ENCODE data around the gene CPEB4.

The CPEB4 gene

DNA sequence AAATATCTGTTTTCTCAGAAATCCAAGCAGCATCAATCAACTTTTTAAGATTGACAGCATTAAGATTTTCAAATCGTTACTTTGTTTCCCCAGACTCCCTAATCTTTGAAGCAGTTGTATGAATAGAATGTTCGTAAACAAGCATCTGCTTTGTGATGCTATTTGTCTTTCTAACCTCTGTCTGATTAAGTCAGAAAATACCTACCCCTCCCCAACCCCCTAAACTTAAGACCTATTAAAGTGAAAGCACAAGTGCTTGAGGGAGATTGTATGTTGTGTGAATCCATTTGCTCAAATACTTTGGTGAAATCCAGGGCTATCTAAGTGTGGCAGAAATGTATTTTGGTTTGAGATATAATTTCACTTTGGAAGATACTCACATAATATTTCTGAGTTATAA lies 53.0 kb downstream of the CPEB4 start:
- in situ Hi-C loops (cut with MboI; ENCODE audit: low sequenced_read_pairs), result no loop called here

DNA sequence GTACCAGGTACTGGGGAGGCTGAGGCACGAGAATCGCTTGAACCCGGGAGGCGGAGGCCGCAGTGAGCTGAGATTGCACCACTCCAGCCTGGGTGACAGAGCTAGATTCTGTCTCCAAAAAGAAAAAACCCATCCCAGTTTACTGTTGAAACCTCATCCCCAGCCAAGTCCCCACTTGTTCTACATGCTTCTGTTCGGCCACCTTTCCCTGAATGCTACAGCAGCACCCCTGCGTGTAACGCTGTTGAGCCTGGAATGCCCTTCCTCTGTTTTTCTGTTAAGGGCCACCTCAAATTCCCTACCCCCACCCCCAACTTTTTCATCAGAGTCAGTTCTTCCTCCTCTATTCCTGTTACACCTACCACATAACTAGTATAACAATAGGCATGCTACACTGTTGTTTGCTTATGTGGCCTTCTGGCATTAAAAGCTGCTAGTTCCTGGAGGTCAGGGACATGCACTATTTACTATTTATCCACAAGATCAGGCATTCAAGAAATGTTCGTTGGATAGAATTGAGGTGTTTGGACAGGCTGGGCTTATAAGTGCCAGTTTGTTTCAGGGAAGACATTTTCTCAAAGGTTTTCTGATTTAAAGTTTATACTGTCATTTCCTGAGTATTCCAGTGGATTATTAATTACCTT lies 53.7 kb downstream of the CPEB4 start:
- in situ Hi-C loops (cut with MboI; ENCODE audit: low sequenced_read_pairs), result no loop called here

DNA sequence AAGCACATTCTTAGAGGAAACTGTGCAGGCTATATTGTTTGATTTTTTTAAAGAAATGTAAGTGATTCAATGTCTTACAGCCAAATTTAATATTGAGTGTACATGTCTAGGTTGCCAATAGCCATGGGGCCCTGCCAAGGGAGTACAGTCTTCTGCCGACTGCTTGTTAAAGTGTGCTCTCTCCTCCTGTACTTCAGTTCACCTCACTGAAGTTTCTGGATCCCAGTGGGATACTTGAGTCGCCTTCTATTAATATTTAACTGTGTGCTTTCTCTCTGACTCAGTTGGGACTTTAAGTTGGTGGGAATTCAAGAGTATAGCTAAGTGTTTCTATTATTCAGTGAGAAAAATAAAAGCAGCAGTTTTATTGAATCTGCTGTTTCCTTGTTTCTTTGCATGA lies 56.4 kb downstream of the CPEB4 start:
- in situ Hi-C loops (cut with MboI; ENCODE audit: low sequenced_read_pairs), result no loop called here

DNA sequence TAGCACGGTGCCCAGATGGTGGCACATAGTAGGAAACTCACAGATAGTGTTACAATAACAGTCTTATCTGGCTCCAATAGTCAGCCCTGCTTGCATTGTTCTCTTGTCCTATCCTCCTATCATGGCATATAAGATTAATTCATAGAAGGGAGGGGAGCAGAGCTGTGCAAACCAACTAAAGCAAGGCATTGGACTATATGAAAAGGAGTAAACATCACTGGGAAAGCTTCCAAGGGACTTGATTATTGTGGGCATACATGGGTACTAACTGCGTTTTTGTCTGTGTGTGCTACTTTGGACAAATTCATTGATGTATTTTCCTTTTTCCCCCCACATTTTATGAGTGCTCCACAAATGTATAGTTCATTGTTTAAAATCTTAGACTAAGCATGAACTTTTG lies 57.0 kb downstream of the CPEB4 start:
- in situ Hi-C loops (cut with MboI; ENCODE audit: low sequenced_read_pairs), result no loop called here

DNA sequence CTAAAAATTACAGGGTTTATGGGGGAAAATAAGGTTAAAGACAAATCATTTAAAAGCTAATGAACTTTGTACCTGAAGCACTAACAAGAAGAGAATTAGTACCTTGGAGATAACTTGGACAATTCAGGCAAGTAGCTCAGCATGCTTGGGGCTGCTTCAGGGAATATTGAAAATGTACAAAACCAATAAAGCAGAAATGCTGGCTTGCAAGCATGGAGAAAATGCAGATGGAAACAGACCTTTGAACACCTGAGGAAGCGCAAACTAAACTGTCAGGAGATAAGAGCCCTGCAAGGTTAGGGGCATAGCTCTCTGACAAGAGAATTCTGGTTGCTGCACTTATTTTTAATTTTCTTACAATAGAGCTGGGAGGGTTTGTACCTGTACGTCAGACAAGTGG lies 58.2 kb downstream of the CPEB4 start:
- in situ Hi-C loops (cut with MboI; ENCODE audit: low sequenced_read_pairs), result no loop called here

DNA sequence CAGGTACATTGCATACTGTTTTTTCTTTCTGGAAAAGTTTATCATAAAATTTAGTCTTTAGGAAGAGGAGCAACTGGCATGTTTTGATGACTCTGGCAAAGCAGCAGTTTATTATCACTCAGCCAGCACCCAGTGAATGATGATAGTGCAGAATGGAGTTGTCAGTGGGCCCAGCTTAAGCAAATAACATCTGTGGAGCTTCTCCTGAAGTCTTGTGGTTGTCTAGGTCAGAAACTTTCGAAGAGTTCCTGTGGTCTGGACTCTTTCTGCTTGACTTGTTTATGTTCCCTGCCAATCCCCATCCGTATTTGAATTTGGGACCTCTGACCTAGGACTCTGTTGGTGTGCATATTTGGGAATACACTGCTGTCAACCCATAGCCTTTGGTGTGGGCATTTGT lies 62.7 kb downstream of the CPEB4 start:
- in situ Hi-C loops (cut with MboI; ENCODE audit: low sequenced_read_pairs), result no loop called here

DNA sequence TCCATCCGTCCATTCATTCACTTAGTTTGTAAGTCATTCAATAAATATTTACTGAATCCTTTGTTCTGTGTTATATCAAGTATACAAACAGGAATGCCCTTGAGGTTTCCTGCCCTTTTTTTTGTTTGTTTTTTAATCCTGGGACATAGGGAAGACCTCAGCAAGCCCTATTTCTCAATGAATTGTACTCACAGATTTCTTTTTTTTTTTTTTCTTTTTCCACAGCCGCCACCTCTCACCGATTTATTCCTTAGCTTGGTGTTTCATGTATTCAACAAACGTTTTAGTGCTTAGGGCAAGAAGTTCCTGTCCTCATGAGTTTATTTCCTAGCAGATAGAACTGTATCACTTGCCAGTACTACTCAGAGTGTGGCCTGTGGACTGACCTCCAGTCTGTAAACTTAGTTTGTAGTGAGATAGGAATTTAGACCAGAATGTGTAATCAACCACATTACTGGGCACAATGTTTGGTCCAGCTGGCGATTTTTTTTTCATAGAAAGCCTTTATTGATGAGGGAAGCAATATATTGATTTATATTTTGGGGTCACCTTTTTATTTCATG lies 65.5 kb downstream of the CPEB4 start:
- in situ Hi-C loops (cut with MboI; ENCODE audit: low sequenced_read_pairs), result no loop called here

DNA sequence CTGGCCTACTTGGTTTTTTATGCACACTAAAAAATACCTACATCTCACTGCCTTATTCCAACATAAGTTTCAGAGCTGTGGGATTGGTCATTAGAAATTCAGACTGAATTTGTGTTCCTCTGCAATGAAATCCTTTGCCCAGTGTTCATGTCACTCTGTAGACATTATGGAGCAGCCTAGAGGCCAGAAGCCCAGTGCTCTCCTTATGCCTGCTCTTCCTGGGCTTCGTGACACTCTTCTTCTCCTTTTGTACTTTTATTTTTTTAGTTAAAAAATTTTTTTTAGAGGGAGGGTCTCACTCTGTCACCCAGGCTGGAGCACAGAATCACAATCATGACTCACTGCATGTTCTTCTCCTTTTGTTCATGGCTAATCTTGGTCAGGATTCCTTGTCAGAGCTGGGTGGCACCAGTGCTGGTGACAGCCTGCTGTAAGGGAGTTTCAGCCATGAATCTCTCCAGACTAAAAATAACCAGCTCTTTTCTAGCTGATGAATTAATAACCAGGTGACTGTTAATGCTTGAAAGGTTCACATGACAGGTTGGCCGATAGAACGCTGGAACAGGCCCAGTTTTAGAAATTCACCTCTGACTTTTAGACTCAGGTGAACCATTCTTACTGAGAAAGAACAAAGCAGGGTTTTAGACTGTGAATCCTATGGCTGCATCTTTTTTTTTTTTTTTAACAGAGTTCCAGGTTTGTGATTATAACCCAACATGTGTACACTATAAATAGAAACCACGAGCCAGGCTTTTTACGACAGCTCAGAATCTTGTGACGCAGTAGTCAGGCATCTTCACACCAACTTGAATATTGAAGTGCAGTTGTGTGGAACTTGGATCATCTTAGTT lies 66.7 kb downstream of the CPEB4 start:
- in situ Hi-C loops (cut with MboI; ENCODE audit: low sequenced_read_pairs), result no loop called here

DNA sequence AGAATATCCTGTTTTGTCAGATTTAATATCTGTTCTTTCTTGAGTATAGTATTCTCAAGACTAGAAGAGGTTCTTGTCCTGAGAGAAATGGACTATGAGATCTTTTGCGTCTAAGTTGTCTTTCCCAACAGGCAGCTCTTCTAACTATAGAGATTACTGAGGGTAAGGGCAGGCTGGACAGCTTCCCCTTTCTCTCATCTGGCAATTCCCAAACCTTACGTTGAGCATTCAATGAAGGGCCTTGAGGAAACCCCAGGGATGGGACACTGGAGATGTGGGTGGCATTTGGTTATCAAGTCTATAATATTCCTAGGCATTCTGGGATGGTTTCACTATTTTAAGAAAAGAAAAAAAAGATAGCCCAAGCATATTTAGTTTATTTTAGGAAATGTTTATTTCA lies 72.8 kb downstream of the CPEB4 start:
- in situ Hi-C loops (cut with MboI; ENCODE audit: low sequenced_read_pairs), result no loop called here

DNA sequence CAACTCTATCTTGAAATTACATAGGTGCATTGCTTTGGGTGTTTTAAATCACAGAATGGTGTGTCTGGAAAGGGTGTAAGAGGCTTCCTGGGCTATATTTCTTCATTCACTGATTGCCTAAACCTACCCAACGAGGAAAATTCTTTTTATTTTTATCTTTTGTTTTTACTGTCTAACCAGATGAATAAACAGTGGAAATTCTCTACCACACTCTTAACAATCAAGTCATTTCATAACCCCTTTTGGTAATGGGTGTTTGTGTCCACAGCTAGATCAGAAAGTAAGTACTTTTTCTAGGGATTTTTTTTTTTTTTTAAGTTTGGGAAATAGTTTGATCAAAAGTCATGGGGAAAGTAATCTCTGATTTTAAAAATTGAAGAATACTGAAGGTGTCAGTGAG lies 73.3 kb downstream of the CPEB4 start:
- in situ Hi-C loops (cut with MboI; ENCODE audit: low sequenced_read_pairs), result no loop called here

DNA sequence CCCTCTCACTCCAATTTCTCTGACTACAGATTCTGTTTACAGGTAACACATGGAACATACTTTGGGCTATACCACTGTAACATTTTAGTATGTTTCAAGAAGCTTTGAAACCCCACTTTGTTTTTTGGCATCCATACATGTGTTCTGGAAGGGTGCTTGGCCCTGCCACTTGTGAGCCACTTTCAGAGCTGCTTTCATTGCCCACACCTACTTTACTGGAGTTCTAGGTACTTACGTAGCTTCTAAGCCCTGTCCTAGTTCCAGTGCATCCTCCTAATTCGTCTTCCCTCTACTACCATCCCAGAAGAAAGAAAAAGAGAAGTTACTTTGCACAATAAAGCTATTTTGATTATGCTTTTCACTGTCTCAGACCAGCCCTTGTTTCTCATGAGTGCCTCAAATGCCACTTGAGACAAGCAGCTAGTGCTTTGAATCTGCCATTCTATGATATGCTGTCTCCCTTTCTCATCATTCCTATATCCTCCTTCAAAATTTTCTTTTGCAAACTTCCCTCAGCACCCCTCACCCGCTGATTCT lies 74.4 kb downstream of the CPEB4 start:
- in situ Hi-C loops (cut with MboI; ENCODE audit: low sequenced_read_pairs), result no loop called here

DNA sequence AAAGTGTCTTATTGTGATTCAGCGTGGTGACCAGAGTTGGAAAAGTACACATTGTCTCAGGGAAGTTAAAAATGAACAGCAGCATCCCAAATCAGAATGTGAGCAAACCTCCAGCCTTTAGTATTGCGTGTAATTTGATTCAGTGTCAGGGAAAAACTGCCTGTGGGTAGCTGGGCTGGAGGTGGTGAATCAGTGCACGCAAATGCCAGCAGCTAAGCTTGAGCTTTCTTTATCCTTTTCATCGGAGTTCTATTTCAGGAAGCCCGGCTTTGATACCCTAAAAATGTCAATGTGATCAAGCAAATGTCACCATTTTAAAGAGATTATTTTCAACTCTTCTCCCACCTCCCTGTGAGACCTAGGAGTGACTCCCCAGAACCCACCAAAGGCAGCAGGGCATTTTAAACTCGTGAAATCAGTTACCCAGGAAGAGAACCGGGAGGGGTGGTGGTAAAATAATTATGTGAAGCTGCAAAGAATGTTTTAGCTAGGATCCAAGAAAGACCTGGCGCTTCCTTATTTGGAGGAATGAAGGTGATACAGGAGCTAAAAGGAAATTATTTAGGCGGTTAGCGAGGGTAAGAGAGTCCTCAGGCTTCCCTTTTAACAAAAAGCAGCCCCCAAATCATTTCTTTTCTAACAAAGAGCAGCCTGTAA lies 75.2 kb downstream of the CPEB4 start:
- in situ Hi-C loops (cut with MboI; ENCODE audit: low sequenced_read_pairs), result no loop called here

DNA sequence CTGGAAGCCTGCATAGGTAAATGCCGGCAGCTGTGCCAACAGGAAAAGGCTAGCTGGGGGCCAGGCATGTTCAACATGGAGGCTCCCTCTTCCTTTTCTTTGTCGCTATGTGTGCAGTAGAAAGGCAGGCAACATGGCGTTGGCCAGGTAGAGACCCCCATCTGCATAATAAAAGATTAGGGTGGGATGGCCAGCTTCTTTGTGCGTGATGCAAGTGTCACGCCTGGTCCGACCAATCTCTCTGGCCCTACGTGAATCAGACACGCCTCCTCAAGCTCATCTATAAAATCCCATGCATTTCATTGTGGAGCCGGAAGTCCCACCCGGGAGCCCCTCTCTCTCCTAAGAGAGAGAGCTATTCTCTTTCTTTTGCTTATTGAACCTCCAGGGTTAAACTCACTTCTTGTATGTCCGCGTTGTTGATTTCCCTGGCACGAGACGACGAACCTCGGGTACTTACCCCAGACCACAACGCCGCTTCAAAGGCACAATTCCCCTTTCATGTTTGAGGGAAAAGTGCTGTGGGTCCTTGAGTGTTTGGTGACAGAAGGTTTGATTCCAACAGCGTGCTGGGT lies 75.8 kb downstream of the CPEB4 start:
- in situ Hi-C loops (cut with MboI; ENCODE audit: low sequenced_read_pairs), result no loop called here

DNA sequence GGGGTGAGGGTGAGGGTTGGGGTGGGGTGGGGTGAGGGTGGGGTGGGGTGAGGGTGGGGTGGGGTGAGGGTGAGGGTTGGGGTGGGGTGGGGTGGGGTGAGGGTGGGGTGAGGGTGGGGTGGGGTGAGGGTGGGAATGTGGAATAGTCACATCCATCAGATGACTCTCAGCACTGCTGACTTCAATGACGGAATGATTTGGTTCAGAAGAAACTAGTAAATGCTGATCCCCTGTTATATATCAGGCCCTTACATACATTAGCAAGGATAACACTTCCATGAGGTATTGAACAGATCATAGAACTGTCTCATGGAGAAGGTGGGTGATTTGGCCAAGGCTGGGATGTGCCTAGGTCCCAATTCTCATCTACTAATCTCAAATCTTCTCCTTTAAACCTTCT lies 76.4 kb downstream of the CPEB4 start:
- in situ Hi-C loops (cut with MboI; ENCODE audit: low sequenced_read_pairs), result no loop called here

DNA sequence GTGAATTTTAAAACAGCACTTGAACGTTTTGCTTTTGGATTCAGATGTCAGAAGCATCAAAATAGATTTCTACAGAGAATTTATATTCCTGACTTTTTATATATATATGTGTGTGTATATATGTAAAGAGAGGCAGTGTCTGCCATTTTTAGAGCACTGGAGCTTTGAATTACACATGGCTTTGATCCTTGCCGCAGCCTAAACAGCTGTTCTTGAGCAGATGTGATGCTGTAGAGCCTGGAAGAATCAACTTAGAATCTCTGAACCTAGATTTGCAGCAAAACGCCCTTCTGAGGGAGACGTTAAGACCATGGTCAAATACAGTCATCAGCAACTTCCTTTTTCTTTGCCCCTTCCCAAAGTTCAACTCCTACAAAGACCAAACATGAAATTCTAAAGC lies 79.1 kb downstream of the CPEB4 start:
- in situ Hi-C loops (cut with MboI; ENCODE audit: low sequenced_read_pairs), result no loop called here

DNA sequence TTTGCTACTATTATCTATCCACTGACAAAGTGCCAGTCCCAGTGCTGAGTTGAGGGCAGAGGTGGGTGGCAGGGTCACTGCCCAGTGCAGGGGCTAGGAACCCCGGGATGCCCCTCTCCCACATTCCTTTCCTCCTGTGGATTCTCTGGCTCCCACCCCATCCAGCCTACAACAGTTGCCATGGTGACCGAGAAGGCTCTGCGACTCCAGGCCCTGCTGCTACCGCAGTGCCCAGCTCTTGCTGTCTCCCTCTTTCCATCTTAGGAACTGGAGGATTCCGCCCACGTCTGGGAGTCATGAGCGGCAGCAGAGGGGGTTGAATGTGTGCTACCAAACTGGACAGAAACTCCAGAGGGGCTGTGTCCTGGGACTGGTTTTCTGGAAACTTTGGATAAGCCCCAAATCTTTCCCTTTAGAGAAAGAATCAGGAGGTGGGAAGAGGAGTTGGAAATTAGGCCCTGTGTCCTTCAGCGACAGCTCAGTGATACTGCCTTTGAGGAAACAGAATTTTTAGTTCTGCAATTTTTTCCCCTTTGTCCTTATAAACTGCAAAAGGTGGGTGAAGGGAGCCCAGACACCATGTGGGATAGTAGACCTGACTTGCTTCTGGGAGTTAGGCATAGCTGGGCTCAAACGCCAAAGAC lies 80.1 kb downstream of the CPEB4 start:
- in situ Hi-C loops (cut with MboI; ENCODE audit: low sequenced_read_pairs), result no loop called here

DNA sequence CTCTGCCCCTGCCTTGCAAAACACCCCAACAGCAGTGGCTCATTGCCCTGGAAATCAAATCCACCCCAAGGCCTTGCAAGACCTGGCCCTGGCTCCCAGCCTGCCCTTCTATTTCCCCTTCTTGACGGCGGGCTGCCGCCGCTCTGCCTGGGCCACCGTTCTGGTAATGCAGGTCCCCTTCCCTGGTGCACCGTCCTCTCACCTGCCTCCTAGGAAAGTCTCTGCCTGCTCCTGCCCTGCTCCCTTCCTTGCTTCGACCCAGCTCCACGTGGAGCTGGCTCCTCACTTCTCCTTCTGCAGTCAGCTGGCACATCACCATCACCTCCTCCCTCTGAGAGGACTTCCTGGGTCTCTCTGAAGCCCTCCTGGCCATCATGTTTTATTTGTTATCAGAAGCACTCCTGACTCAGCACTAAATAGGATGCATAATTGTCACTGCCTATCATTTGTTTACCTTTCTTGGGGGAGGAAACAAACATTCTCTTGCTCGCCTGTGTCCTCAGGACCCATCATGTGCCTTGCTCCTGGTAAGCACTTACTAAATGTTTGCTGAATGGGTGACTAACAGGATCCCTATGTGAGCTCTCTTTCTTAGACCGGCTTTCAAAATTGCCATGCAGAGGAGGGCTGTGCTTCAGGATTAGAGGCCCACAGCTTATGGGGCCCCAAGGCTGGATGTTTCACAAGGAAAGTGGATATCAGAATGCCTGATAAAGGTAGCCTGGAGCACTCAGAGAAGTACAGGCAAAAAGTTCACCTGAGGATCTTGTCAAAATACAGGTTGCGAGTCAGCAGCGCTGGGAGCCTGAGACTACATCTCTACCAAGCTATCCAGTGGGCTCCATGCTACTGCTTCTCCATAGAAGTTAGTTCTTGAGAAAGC lies 81.3 kb downstream of the CPEB4 start:
- in situ Hi-C loops (cut with MboI; ENCODE audit: low sequenced_read_pairs), result loop anchor here (5.0 kb wide), 1 partner anchor 352 kb away; the partner anchor contains the start of gene BOD1

DNA sequence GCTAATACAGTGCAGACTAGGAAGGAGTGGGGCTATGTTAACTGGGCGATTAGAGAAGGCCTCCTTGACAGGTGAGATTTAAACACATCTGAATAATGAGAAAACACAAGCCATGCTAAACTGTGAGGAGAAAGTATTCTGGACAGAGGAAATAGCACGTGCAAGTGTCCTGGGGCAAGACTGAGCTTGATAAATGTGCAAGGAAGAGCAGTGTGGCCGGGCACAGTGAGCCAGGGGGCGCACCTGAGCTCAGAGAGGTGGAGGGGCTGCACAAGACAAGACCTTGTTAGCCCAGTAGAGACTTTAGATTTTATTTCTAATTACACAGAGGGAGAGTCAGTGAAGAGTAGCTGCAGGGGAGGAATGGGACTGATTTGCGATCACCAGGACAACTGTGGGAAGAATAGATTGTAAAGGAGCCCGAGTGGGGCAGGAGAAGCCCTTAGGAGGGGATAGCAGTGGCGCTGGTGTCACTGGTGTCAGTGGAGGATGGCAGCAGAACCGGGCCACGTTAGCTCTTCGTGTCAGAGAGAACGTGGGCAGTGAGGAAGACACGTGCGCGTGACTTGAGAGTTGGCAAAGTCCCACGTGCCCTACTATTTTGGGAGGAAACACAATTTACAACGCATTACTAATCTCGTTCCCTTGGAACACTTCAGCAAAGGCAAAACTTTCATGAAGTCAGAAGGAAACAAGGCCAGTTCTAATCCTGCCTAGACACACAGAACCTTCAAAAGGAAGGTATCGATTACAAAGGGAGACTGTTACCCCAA lies 82.9 kb downstream of the CPEB4 start:
- in situ Hi-C loops (cut with MboI; ENCODE audit: low sequenced_read_pairs), result loop anchor here (5.0 kb wide), 1 partner anchor 354 kb away; the partner anchor contains the start of gene BOD1

All from HL-60/S4 treated with retinoic acid at 250 ng/mL for 4 days and 3 days (cell line).